Breast epithelium (tissue), 4 donors: ENCODE results near the gene MTMR6. TPM values are rescaled to one million over a fixed set of nuclear protein-coding genes. Genes with fewer than 3 reads are reported as not detected.

Experiments used
- DNase-seq, 2 donors: peaks; one replicate each; pipeline ENCODE4 v3.0.0-alpha.2; 2019; ENCODE audit warnings: low spot score in 2 of 2
- H3K27ac ChIP-seq, 2 donors: fragments of 200-600 bp; sonication (generic) in 1 of 2; one replicate each; pipeline ENCODE4 v1.5.1; 2016 to 2019; ENCODE audit warnings: mild to moderate bottlenecking in 1 of 2
- H3K27me3 ChIP-seq, 2 donors: fragments of 200-600 bp; sonication (generic) in 1 of 2; one replicate each; pipeline versions ENCODE4 v1.5.1 to v1.6.0; 2017 to 2019; ENCODE audit warnings: control low read depth in 1 of 2, mild to moderate bottlenecking in 1 of 2
- H3K36me3 ChIP-seq: fragments of 200-600 bp; one replicate; pipeline ENCODE4 v1.5.1; 2019
- H3K4me1 ChIP-seq, 2 donors: fragments of 200-600 bp; sonication (generic); one replicate each; pipeline ENCODE4 v1.5.1; 2016 to 2019; ENCODE audit warnings: control low read depth in 1 of 2
- H3K4me3 ChIP-seq, 3 donors: fragments of 200-600 bp; sonication (generic); 1 replicate in 2 of 3; 2 replicates in 1 of 3; pipeline ENCODE4 v1.5.1; 2016 to 2019; ENCODE audit warnings: mild to moderate bottlenecking in 3 of 3, moderate library complexity in 2 of 3
- H3K9me3 ChIP-seq, 2 donors: fragments of 200-600 bp; sonication (generic) in 1 of 2; one replicate each; pipeline ENCODE4 v1.5.1; 2016 to 2019; ENCODE audit warnings: control low read depth in 1 of 2
- CTCF ChIP-seq, 3 donors: fragments of 450-650 bp; IDR thresholded peaks; one replicate each; pipeline ENCODE4 v1.5.1; 2016 to 2017; ENCODE audit warnings: antibody characterized with exemption in 3 of 3, mild to moderate bottlenecking in 3 of 3, moderate library complexity in 3 of 3
- POLR2A ChIP-seq: fragments of 450-650 bp; IDR thresholded peaks from one replicate; pipeline ENCODE4 v1.6.1; 2016; ENCODE audit warnings: antibody characterized with exemption, mild to moderate bottlenecking, moderate library complexity
- POLR2AphosphoS5 ChIP-seq, 3 donors: sonication (generic); formaldehyde crosslinking; IDR thresholded peaks; one replicate each; pipeline ENCODE4 v1.6.1; 2017; ENCODE audit warnings: antibody characterized with exemption in 3 of 3
- intact Hi-C: fragments of 100-400 bp; cut with DNase I; formaldehyde crosslinking; loops from one replicate; pipeline ENCODE4 v1.15.1; 2023; ENCODE audit warnings: low total_unique reads
- total RNA-seq, 3 donors: library from RNA; depleted of rRNA; stranded (reverse); fragments of >200 nt; gene quantifications; one replicate each; pipeline ENCODE4 v1.1.0, GENCODE V29; 2016

Gene MTMR6
- total RNA-seq, 3 donors from 2014 or later, result 17.4 to 26.1 (median 20.6) TPM

GRCh38 chr13:25204863-25205262, 82.4 kb downstream of the MTMR6 start:
- H3K27ac ChIP-seq, result no peak overlapping the region
- no peaks in the 10 kb centered on the region for H3K9me3 ChIP-seq
- H3K27me3 ChIP-seq, result peaks cover 0 to 5% of the 10 kb centered on the region in 2 donors
- H3K36me3 ChIP-seq, result no peaks in the 10 kb centered on the region
- no peak for TF ChIP-seq POLR2AphosphoS5 (IDR thresholded peaks at IDR 0.05)
- TF ChIP-seq CTCF (IDR thresholded peaks at IDR 0.05), result no peak
- TF ChIP-seq POLR2A, result no peak
- no peak overlapping the region for H3K4me3 ChIP-seq
- no peak for DNase-seq
- H3K4me1 ChIP-seq, result no peaks in the 10 kb centered on the region
- intact Hi-C loops, result no loop called here

GRCh38 chr13:25203127-25203740, 84.1 kb downstream of the MTMR6 start:
- no peaks in the 10 kb centered on the region for H3K36me3 ChIP-seq
- H3K27ac ChIP-seq, result no peak overlapping the region
- DNase-seq, result no peak
- H3K4me3 ChIP-seq, result no peak overlapping the region
- no peaks in the 10 kb centered on the region for H3K4me1 ChIP-seq
- peaks cover 0 to 5% of the 10 kb centered on the region in 2 donors for H3K27me3 ChIP-seq
- no peaks in the 10 kb centered on the region for H3K9me3 ChIP-seq
- TF ChIP-seq CTCF (IDR thresholded peaks at IDR 0.05) (no peak), POLR2A (no peak), POLR2AphosphoS5 (IDR thresholded peaks at IDR 0.05) (no peak)
- intact Hi-C loops, result no loop called here

- H3K4me3 ChIP-seq, result no peak overlapping the region
- H3K9me3 ChIP-seq, result no peaks in the 10 kb centered on the region
- H3K27ac ChIP-seq, result no peak overlapping the region
- no peaks in the 10 kb centered on the region for H3K4me1 ChIP-seq
- DNase-seq, result no peak
- no peak for TF ChIP-seq POLR2A
- no peak for TF ChIP-seq CTCF (IDR thresholded peaks at IDR 0.05)
- no peak for TF ChIP-seq POLR2AphosphoS5 (IDR thresholded peaks at IDR 0.05)
- intact Hi-C loops, result no loop called here
- peaks cover 0 to 5% of the 10 kb centered on the region in 2 donors for H3K27me3 ChIP-seq
- H3K36me3 ChIP-seq, result no peaks in the 10 kb centered on the region
These were observed 86.5 kb downstream of the MTMR6 start for GRCh38 chr13:25200783-25201182.

DNA sequence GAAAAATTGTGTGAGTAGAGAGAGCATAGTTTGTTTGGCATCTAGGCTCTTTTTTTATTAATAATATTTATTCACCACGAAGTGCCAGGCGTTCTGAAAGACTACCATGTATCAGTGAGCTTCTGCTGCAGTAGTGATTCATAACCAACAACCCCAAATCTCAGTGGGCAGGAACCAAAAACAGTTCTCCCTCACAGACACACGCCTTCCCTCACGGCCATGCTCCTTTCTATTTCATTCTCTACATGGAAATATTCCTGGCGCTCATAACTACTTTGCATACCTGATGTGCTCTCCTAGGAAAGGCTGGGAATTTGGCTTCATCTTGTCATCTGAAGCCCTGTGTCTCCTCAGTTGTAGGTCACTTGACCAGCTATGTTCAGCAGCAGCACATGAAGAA, 88.6 kb downstream of the MTMR6 start:
- Histone ChIP-seq H3K4me3 (no peak overlapping the region), H3K36me3 (no peaks in the 10 kb centered on the region), H3K9me3 (no peaks in the 10 kb centered on the region), H3K4me1 (no peaks in the 10 kb centered on the region), H3K27me3 (peaks cover 0 to 5% of the 10 kb centered on the region in 2 donors), H3K27ac (no peak overlapping the region)
- intact Hi-C loops, result no loop called here
- no peak for DNase-seq
- TF ChIP-seq POLR2AphosphoS5 (IDR thresholded peaks at IDR 0.05) (no peak), CTCF (IDR thresholded peaks at IDR 0.05) (no peak), POLR2A (no peak)

- Histone ChIP-seq H3K4me3 (no peak overlapping the region), H3K27me3 (peaks cover 0 to 8% of the 10 kb centered on the region in 2 donors), H3K36me3 (no peaks in the 10 kb centered on the region), H3K4me1 (no peaks in the 10 kb centered on the region), H3K27ac (no peak overlapping the region), H3K9me3 (no peaks in the 10 kb centered on the region)
- intact Hi-C loops, result no loop called here
- TF ChIP-seq CTCF (IDR thresholded peaks at IDR 0.05) (no peak), POLR2AphosphoS5 (IDR thresholded peaks at IDR 0.05) (no peak), POLR2A (no peak)
- DNase-seq, result no peak
These were observed 90.3 kb downstream of the MTMR6 start for GRCh38 chr13:25196971-25197370.

Other genes with a start within 250 kb of the MTMR6 start
- under 1 TPM in 2 of 3 donors, not detected in 1; 0.15 to 0.32 TPM for gene PABPC3, start 191.4 kb downstream of the MTMR6 start, total RNA-seq
- 1 to 10 TPM in 1 of 3 donors, not detected in 2; 9.1 TPM for gene AMER2, start 115.2 kb downstream of the MTMR6 start, total RNA-seq
- gene NUP58, start 14.1 kb upstream of the MTMR6 start, total RNA-seq, result 10 to 100 TPM; 35.0 to 81.5 (median 68.2) TPM
- gene ATP8A2, start 84.5 kb upstream of the MTMR6 start, total RNA-seq, result 1 to 10 TPM in 1 of 3 donors, under 1 TPM in 2; under 0.01 to 1.0 (median under 0.01) TPM